ENCODE data around the gene ORAI3.
"Not testable (repeated sequence)": the region's sequence is repeated elsewhere in the genome, so short reads cannot be mapped to it uniquely, and the experiment has no call there.

ORAI3 gene

DNA sequence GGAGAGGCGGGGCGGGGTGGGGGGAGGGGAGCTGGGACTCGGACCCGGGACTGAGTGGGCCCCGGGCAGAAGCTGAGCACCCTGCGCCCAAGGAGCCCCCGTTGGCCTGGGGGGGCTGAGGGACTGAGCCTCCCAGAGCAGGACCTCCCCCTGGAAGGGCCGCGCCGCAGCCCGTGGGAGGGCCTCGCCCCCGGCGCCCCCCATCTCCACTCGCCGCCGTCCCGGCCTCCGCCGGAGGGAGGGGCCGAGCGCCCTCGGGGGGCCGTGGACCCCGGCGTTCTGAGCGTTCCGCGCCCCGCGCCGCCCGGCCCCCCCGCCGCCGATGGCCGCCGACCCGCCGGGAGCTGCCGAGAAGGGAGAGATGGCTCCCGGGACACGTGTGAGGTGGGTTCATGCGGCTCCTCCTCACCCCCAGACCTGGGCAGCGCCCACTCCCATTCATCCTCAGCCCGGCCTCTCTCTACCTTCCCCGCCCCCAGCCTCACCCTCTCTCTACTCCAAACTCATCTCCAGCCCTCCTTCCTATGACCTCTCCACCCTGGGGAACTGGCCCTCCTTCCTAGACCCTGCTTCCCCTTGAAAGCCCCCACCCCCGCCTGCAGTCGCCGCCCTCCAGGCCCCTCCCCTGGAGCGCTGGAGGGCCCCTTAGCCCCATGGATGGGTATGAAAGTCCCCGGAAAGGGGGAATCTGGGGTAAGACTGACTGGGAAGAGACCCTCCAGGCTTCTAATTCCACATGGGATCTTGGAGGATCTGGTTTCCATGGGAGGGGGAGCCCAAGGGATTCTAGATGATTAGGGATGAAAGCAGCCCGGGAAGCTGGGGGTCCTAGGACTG lies 24.6 kb upstream of the ORAI3 start:
- no peak for DNase-seq

- no peak for DNase-seq
These were observed 23.8 kb upstream of the ORAI3 start for GRCh38 chr16:30924913-30925631.

GRCh38 chr16:30925632-30925987 lies 23.3 kb upstream of the ORAI3 start:
- DNase-seq, result no peak

DNA sequence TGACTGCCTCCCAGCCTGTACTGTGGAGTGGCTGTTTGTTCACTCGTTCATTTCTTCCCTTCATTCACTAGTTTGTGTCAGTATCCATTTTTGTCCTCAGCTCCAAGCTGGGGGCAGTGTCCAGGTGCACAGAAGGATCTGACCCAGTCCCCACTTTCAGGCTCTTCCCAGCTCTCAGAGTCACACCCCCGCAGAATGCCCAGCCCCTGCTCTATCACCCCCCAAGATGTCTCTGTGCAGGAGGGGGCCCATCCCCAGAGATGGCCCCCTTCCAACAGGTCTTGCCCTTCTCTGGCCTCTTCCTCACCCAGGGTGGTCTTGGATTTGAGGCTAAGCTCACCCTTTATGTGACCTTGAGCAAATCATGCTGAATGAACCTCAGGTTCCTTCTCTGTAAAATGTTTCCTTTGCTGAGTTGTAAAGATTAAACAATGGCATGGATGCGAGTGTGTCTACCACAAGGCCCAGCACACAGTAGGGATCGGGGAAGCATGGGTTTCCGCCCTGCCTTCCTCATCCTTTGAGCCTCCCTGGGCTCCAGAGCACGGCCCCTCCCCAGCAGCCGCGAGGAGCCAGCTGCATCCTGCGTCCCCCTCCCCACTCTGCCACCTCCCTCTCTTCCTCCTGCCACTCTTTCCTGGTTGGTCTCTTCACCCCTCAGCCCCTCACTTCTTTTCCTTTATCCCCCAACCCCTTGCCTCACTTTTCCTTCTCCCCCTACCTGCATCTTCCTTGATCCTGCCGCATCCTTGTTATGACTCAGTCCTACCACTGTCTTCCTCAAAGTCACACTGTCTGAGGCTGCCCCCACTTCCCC lies 22.7 kb upstream of the ORAI3 start:
- DNase-seq, result no peak

- no peak for DNase-seq
These were observed 21.7 kb upstream of the ORAI3 start for GRCh38 chr16:30926937-30927788.

- no peak for DNase-seq
These were observed 21.0 kb upstream of the ORAI3 start for GRCh38 chr16:30927789-30928378.

- DNase-seq, result no peak
These were observed 20.5 kb upstream of the ORAI3 start for GRCh38 chr16:30928390-30928789.

- DNase-seq, result no peak
These were observed 19.7 kb upstream of the ORAI3 start for GRCh38 chr16:30929167-30929566.

DNA sequence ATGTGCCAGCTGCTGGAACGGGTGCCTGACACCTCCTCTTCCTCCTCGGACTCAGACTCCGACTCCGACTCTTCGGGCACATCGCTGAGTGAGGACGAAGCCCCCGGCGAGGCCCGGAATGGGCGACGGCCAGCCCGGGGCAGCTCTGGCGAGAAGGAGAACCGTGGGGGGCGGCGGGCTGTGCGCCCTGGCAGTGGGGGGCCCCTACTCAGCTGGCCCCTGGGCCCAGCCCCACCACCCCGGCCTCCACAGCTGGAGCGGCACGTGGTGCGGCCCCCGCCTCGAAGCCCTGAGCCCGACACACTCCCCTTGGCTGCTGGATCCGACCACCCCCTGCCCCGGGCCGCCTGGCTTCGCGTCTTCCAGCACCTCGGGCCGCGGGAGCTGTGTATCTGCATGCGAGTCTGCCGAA lies 18.7 kb upstream of the ORAI3 start:
- no peak for DNase-seq

GRCh38 chr16:30931068-30931650 lies 17.7 kb upstream of the ORAI3 start:
- DNase-seq, result no peak

- peak; percentile 57 for DNase-seq
These were observed 13.9 kb upstream of the ORAI3 start for GRCh38 chr16:30934827-30935557.

DNA sequence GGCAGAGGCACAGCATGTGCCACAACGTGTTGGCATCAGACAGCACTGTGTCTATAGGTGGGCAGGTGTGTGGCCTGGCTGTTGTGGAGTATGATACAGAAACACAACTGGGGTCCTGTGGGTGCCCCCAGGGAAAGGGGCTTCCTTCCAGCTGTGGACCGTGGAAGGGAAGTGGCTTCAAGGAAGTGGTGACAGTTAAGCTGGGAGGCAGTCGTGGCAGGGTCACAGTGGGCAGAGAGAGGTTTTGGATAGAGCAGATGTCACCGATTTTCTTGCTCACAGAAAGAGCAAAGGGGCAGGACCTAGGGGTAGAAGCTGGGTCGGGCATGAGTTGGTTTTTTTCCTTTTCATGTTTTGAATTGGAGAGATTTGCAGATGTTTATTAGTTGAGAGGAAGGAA lies 11.2 kb upstream of the ORAI3 start:
- DNase-seq, result peak; percentile 41

DNA sequence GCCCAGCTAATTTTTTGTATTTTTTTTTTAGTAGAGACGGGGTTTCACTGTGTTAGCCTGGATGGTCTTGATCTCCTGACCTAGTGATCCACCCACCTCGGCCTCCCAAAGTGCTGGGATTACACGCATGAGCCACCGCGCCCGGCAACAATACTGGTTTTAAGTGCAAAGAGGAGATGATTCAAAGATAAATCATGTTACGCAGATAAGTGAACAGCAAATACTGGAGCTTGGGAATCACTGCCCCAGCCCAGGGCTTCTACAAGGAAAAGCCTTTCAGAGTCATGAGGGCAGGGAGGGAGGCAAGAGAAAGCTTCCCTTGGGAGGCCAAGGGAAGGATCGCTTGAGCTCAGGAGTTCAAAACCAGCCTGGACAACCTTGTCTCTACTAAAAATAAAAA lies 9.3 kb upstream of the ORAI3 start:
- DNase-seq, result not testable (repeated sequence)

- peak; percentile 40 for DNase-seq
These were observed 7.1 kb upstream of the ORAI3 start for GRCh38 chr16:30941600-30942425.

DNA sequence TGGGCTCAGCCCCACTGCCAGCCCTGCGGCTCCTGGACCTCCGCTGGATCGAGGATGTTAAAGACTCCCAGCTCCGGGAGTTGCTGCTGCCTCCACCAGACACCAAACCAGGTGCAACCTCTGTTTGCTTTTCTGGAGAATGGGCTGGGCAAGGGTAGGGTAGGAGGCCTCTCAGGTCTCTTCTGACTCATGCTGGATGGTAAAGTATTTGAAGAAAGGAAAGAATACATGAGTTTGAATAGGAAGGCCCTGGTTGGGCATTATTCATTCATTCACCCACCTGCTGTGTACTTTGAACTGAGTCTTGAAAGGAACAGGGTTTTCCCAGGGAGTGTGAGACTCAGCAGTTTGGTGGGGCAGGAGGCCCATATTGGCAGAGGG lies 6.5 kb upstream of the ORAI3 start:
- no peak for DNase-seq

DNA sequence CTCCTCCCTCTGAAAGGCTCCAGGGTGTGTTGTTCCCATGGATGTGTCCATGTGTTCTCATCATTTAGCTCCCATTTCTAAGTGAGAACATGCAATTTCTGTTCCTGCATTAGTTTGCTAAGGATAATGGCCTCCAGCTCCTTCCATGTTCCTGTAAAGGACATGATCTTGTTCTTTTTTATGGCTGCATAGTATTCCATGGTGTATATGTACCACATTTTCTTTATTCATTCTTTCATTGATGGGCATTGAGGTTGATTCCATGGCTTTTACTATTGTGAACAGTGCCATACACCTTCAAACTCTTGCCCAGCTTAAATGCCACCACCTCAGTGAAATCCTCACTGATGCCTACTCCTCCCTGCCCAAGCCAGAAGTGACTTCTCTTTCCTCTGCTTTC lies 4.5 kb upstream of the ORAI3 start:
- no peak for DNase-seq

GRCh38 chr16:30946671-30947540 lies 2.0 kb upstream of the ORAI3 start:
- no peak for DNase-seq

GRCh38 chr16:30947541-30947858 lies 1.4 kb upstream of the ORAI3 start:
- no peak for DNase-seq

Data from GF-D8 (cell line).